Measurements from ENCODE around the gene NLGN1. TPM values are rescaled to one million over a fixed set of nuclear protein-coding genes. Genes with fewer than 3 reads are reported as not detected.

Gene NLGN1
- polyA plus RNA-seq, 4 donors: 0.92 to 1.8 TPM; not detected in 2

DNA sequence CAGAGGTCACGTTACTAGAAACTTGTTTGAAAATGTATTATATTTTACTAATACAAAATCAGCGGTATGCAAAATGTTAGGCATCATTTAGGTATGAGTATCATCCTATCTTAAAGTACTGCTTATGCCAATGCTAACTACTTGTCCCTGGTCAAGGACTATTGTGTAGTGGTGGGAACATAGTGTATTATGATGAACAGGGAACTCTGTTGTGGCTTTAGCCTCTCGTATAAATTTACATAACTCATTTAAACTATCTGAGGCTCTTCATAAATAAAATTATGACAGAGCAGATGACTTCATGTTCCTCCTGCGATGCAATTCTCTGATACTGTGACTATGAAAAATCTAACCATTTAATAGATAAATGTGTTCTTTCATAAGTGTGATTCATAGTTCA lies 451.9 kb downstream of the NLGN1 start:
- WGBS, 3 donors: 60 to 76% (median 64%) methylated on average over 4 of the region's 4 CpGs
- DNase-seq (no peak), FAIRE-seq (no peak)
- no peak overlapping the region for H3K4me3 ChIP-seq (ENCODE audit: low read depth in 1 of 3, low read length in 3 of 3)
- H3K27ac ChIP-seq (ENCODE audit: low read depth in 1 of 3, low read length in 2 of 3): no peak overlapping the region
- H3K36me3 ChIP-seq (ENCODE audit: control insufficient read depth in 3 of 3, insufficient read depth in 2 of 3, low read depth in 1 of 3, low read length in 3 of 3): no peaks in the 10 kb centered on the region
- no peaks in the 10 kb centered on the region for H3K9me3 ChIP-seq (ENCODE audit: control insufficient read depth in 2 of 2, insufficient read depth in 1 of 2, low read depth in 1 of 2, low read length in 1 of 2)
- H3K27me3 ChIP-seq (ENCODE audit: control insufficient read depth in 3 of 3, insufficient read depth in 3 of 3, low read length in 3 of 3): no peaks in the 10 kb centered on the region
- H3K4me1 ChIP-seq (ENCODE audit: control insufficient read depth in 3 of 3, insufficient read depth in 2 of 3, low read depth in 1 of 3, low read length in 2 of 3): no peaks in the 10 kb centered on the region

DNA sequence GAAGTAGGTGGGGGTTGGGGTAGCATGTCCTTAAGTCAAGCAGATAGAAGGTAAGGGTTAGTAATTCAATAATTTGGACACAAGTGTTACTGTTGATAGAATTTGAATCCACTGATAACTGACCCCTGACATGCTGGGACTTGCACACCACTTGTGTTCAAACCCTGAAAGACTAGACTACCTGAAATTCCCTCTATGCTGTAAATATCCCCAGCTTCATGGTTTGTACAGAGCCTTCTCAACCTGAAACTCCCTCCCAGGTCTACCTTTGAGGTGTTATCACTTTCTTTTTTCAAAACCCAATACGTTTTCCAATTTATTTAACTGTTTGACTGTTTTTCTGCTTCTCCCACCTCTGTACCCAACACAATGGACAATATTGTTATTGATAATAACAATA lies 459.6 kb downstream of the NLGN1 start:
- H3K27ac ChIP-seq (ENCODE audit: low read depth in 1 of 3, low read length in 2 of 3): no peak overlapping the region
- no peaks in the 10 kb centered on the region for H3K36me3 ChIP-seq (ENCODE audit: control insufficient read depth in 3 of 3, insufficient read depth in 2 of 3, low read depth in 1 of 3, low read length in 3 of 3)
- DNase-seq: no peak
- H3K9me3 ChIP-seq (ENCODE audit: control insufficient read depth in 2 of 2, insufficient read depth in 1 of 2, low read depth in 1 of 2, low read length in 1 of 2): no peaks in the 10 kb centered on the region
- H3K4me3 ChIP-seq (ENCODE audit: low read depth in 1 of 3, low read length in 3 of 3): no peak overlapping the region
- FAIRE-seq: no peak
- 30 to 60% (median 38%) methylated on average over 1 of the region's 1 CpG for WGBS, 3 donors
- H3K4me1 ChIP-seq (ENCODE audit: control insufficient read depth in 3 of 3, insufficient read depth in 2 of 3, low read depth in 1 of 3, low read length in 2 of 3): no peaks in the 10 kb centered on the region
- no peaks in the 10 kb centered on the region for H3K27me3 ChIP-seq (ENCODE audit: control insufficient read depth in 3 of 3, insufficient read depth in 3 of 3, low read length in 3 of 3)

DNA sequence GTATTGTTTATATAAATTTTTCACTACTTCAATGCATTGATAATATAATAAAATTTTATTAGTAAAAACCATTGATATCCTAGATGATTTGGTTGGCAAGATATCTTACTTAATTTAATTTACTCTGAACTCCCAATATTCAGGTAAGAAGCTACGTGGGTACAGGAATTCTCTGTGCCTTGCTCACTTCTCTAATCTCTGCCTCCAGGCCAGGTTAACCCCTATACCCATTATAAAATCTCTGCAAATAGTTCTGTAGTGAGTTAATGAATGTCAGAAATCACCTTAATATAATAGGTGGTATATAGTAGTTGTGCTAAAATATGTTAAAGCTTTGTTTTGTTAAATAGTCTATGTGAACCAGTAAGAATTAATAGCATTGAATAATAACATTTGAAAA lies 465.2 kb downstream of the NLGN1 start:
- no peak for DNase-seq
- Histone ChIP-seq H3K27me3 (ENCODE audit: control insufficient read depth in 3 of 3, insufficient read depth in 3 of 3, low read length in 3 of 3) (no peaks in the 10 kb centered on the region), H3K4me1 (ENCODE audit: control insufficient read depth in 3 of 3, insufficient read depth in 2 of 3, low read depth in 1 of 3, low read length in 2 of 3) (no peaks in the 10 kb centered on the region), H3K36me3 (ENCODE audit: control insufficient read depth in 3 of 3, insufficient read depth in 2 of 3, low read depth in 1 of 3, low read length in 3 of 3) (no peaks in the 10 kb centered on the region), H3K9me3 (ENCODE audit: control insufficient read depth in 2 of 2, insufficient read depth in 1 of 2, low read depth in 1 of 2, low read length in 1 of 2) (no peaks in the 10 kb centered on the region), H3K4me3 (ENCODE audit: low read depth in 1 of 3, low read length in 3 of 3) (no peak overlapping the region), H3K27ac (ENCODE audit: low read depth in 1 of 3, low read length in 2 of 3) (no peak overlapping the region)
- no peak for FAIRE-seq
- WGBS, 3 donors: 68 to 77% (median 68%) methylated on average over 1 of the region's 1 CpG

DNA sequence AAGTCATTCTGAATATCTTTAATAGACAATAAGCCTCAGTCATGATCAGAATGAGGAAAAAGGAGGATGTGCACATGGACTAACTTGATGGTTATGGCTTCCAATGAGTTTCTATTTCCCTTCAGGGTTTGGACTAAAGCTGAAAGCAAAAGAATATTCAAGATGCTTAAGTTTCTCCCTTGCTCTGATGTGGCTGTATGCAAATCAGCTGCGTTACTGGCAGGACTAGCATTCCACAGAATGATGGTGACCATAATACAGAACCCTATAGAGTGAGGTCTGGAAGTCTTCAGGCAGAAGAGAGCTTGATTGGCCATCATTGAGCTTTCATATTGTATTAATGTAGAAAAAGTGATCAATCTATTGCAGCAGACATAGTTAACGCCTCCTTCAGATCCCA lies 466.0 kb downstream of the NLGN1 start:
- Histone ChIP-seq H3K36me3 (ENCODE audit: control insufficient read depth in 3 of 3, insufficient read depth in 2 of 3, low read depth in 1 of 3, low read length in 3 of 3) (no peaks in the 10 kb centered on the region), H3K4me1 (ENCODE audit: control insufficient read depth in 3 of 3, insufficient read depth in 2 of 3, low read depth in 1 of 3, low read length in 2 of 3) (no peaks in the 10 kb centered on the region), H3K27me3 (ENCODE audit: control insufficient read depth in 3 of 3, insufficient read depth in 3 of 3, low read length in 3 of 3) (no peaks in the 10 kb centered on the region), H3K4me3 (ENCODE audit: low read depth in 1 of 3, low read length in 3 of 3) (no peak overlapping the region), H3K9me3 (ENCODE audit: control insufficient read depth in 2 of 2, insufficient read depth in 1 of 2, low read depth in 1 of 2, low read length in 1 of 2) (no peaks in the 10 kb centered on the region), H3K27ac (ENCODE audit: low read depth in 1 of 3, low read length in 2 of 3) (no peak overlapping the region)
- DNase-seq (no peak), FAIRE-seq (no peak)
- 66 to 79% (median 78%) methylated on average over 2 of the region's 2 CpGs for WGBS, 3 donors

DNA sequence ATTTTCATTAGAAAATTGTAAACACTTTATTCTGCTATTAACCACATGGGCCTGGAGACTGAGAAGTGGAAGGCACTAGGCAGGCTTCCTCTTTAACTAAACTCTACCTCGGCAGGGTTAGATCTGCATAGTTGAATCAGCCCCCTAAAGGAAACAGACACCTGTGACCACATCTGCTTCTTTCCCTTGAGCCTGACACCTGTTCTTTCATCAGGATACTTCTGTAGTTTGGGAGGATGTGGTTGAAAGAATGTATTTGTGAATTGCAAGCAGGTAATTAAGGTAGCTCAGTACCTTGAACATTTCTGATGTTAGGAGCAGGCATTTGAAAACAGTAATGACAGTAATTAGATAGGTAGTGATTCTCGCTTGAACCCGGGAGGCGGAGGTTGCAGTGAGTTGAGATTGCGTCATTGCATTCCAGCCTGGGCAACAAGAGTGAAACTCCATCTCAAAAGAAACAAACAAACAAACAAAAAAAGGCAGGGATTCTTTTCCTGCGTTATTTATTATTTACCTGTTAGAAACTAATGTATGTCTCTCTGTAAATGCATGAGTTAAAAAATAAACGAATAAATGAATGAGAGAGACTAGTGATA lies 468.5 kb downstream of the NLGN1 start:
- Histone ChIP-seq H3K27ac (ENCODE audit: low read depth in 1 of 3, low read length in 2 of 3) (no peak overlapping the region), H3K4me1 (ENCODE audit: control insufficient read depth in 3 of 3, insufficient read depth in 2 of 3, low read depth in 1 of 3, low read length in 2 of 3) (no peaks in the 10 kb centered on the region), H3K9me3 (ENCODE audit: control insufficient read depth in 2 of 2, insufficient read depth in 1 of 2, low read depth in 1 of 2, low read length in 1 of 2) (no peaks in the 10 kb centered on the region), H3K27me3 (ENCODE audit: control insufficient read depth in 3 of 3, insufficient read depth in 3 of 3, low read length in 3 of 3) (no peaks in the 10 kb centered on the region), H3K4me3 (ENCODE audit: low read depth in 1 of 3, low read length in 3 of 3) (no peak overlapping the region), H3K36me3 (ENCODE audit: control insufficient read depth in 3 of 3, insufficient read depth in 2 of 3, low read depth in 1 of 3, low read length in 3 of 3) (no peaks in the 10 kb centered on the region)
- DNase-seq (no peak), FAIRE-seq (no peak)
- WGBS, 3 donors: 63 to 76% (median 66%) methylated on average over 7 of the region's 7 CpGs

DNA sequence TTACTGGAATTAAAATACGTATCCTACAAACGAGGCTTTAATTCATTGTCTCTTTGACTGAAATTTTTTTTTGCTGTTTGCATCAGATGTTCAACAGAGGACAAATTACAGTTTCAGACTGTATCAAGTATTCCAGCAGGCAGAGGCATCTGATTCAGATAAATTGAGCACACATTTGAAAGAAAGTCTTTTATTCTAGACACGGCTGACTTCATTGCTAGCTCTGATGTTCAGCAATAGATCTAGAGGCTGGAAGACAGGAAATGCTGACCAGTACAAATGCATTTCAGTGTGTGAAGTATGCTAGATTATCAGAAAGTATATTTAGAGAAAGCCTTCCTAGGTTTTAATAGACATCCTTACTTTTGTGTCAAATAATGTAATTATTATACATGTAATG lies 472.2 kb downstream of the NLGN1 start:
- Histone ChIP-seq H3K36me3 (ENCODE audit: control insufficient read depth in 3 of 3, insufficient read depth in 2 of 3, low read depth in 1 of 3, low read length in 3 of 3) (no peaks in the 10 kb centered on the region), H3K27ac (ENCODE audit: low read depth in 1 of 3, low read length in 2 of 3) (no peak overlapping the region), H3K4me1 (ENCODE audit: control insufficient read depth in 3 of 3, insufficient read depth in 2 of 3, low read depth in 1 of 3, low read length in 2 of 3) (no peaks in the 10 kb centered on the region), H3K27me3 (ENCODE audit: control insufficient read depth in 3 of 3, insufficient read depth in 3 of 3, low read length in 3 of 3) (no peaks in the 10 kb centered on the region), H3K4me3 (ENCODE audit: low read depth in 1 of 3, low read length in 3 of 3) (no peak overlapping the region), H3K9me3 (ENCODE audit: control insufficient read depth in 2 of 2, insufficient read depth in 1 of 2, low read depth in 1 of 2, low read length in 1 of 2) (no peaks in the 10 kb centered on the region)
- DNase-seq: no peak
- no peak for FAIRE-seq
- 66 to 83% (median 69%) methylated on average over 3 of the region's 3 CpGs for WGBS, 3 donors

DNA sequence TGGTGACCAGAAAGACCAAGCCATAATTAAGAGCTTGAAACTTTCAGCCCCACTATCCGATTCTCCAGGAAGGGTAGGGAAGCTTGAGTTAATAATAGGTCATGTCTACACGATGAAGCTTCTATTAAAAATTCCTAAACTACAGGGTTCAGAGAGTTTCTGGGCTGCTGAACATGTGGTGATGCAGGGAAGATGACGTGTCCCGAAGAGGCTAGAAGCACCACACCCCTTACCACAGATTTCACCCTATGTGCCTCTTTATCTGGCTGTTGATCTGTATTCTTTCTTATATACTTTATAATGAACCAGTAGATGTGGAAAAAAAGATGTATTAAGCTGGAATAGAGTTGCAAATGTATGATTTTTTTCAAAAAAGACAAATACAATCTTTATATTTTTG lies 473.4 kb downstream of the NLGN1 start:
- FAIRE-seq: no peak
- Histone ChIP-seq H3K36me3 (ENCODE audit: control insufficient read depth in 3 of 3, insufficient read depth in 2 of 3, low read depth in 1 of 3, low read length in 3 of 3) (no peaks in the 10 kb centered on the region), H3K4me1 (ENCODE audit: control insufficient read depth in 3 of 3, insufficient read depth in 2 of 3, low read depth in 1 of 3, low read length in 2 of 3) (no peaks in the 10 kb centered on the region), H3K9me3 (ENCODE audit: control insufficient read depth in 2 of 2, insufficient read depth in 1 of 2, low read depth in 1 of 2, low read length in 1 of 2) (no peaks in the 10 kb centered on the region), H3K27ac (ENCODE audit: low read depth in 1 of 3, low read length in 2 of 3) (no peak overlapping the region), H3K27me3 (ENCODE audit: control insufficient read depth in 3 of 3, insufficient read depth in 3 of 3, low read length in 3 of 3) (no peaks in the 10 kb centered on the region), H3K4me3 (ENCODE audit: low read depth in 1 of 3, low read length in 3 of 3) (no peak overlapping the region)
- 76 to 91% (median 89%) methylated on average over 4 of the region's 4 CpGs for WGBS, 3 donors
- no peak for DNase-seq

DNA sequence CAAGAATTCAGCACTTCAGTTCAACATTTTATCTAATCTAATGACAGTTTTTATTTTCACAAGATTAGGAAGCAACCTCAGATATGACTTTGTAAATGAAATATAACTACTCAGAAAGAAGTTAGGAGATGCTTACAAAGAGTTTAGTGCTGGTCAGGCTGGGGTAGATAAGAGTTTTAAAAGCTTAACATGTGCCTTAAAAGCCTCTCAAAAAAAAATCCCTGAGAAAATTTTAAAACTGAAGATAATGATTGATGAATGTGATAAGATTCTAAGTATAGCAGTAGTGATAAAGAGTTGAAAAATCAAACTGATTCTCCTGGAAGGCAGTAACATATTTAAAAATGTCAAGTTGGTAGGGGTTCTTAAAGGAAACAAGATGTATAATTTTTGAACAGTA lies 478.2 kb downstream of the NLGN1 start:
- FAIRE-seq (no peak), DNase-seq (no peak)
- Histone ChIP-seq H3K9me3 (ENCODE audit: control insufficient read depth in 2 of 2, insufficient read depth in 1 of 2, low read depth in 1 of 2, low read length in 1 of 2) (peaks cover 0 to 2% of the 10 kb centered on the region in 2 donors), H3K4me1 (ENCODE audit: control insufficient read depth in 3 of 3, insufficient read depth in 2 of 3, low read depth in 1 of 3, low read length in 2 of 3) (no peaks in the 10 kb centered on the region), H3K36me3 (ENCODE audit: control insufficient read depth in 3 of 3, insufficient read depth in 2 of 3, low read depth in 1 of 3, low read length in 3 of 3) (no peaks in the 10 kb centered on the region), H3K27me3 (ENCODE audit: control insufficient read depth in 3 of 3, insufficient read depth in 3 of 3, low read length in 3 of 3) (no peaks in the 10 kb centered on the region), H3K4me3 (ENCODE audit: low read depth in 1 of 3, low read length in 3 of 3) (no peak overlapping the region), H3K27ac (ENCODE audit: low read depth in 1 of 3, low read length in 2 of 3) (no peak overlapping the region)

DNA sequence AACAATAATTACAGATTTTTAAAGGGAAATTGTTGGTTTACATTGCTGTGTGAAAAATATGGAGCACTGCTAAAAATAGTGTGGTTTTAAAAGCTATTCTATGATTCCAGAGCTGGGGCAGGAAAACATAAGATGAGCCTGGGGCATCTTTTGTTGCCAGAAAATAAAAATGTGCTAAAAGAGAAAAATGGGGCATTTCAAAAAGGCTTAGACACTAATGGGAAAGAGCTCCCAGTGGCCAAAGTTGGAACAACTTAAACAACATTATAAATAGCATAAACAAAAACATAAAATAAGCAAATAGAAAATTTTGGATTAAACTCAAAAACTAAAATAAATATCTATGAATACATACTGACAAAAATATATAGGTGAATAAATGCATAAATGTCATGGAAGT lies 478.9 kb downstream of the NLGN1 start:
- FAIRE-seq (no peak), DNase-seq (no peak)
- no peak overlapping the region for H3K27ac ChIP-seq (ENCODE audit: low read depth in 1 of 3, low read length in 2 of 3)
- H3K4me3 ChIP-seq (ENCODE audit: low read depth in 1 of 3, low read length in 3 of 3): no peak overlapping the region
- no peaks in the 10 kb centered on the region for H3K36me3 ChIP-seq (ENCODE audit: control insufficient read depth in 3 of 3, insufficient read depth in 2 of 3, low read depth in 1 of 3, low read length in 3 of 3)
- H3K4me1 ChIP-seq (ENCODE audit: control insufficient read depth in 3 of 3, insufficient read depth in 2 of 3, low read depth in 1 of 3, low read length in 2 of 3): no peaks in the 10 kb centered on the region
- peaks cover 0 to 6% of the 10 kb centered on the region in 2 donors for H3K9me3 ChIP-seq (ENCODE audit: control insufficient read depth in 2 of 2, insufficient read depth in 1 of 2, low read depth in 1 of 2, low read length in 1 of 2)
- no peaks in the 10 kb centered on the region for H3K27me3 ChIP-seq (ENCODE audit: control insufficient read depth in 3 of 3, insufficient read depth in 3 of 3, low read length in 3 of 3)
